Tibial artery (tissue), 4 donors: ENCODE results near the gene NOL4L.
"Not testable (repeated sequence)": the region's sequence is repeated elsewhere in the genome, so short reads cannot be mapped to it uniquely, and the experiment has no call there.

Experiments
- DNase-seq, 2 donors: peaks; one replicate each; pipeline ENCODE4 v3.0.0-alpha.2; 2019
- H3K27ac ChIP-seq, 2 donors: fragments of 200-600 bp; sonication (generic) in 1 of 2; 1 replicate in 1 of 2; 2 replicates in 1 of 2; pipeline ENCODE4 v1.5.1; 2018 to 2019; ENCODE audit warnings: mild to moderate bottlenecking in 1 of 2
- H3K27me3 ChIP-seq, 2 donors: fragments of 200-600 bp; sonication (generic) in 1 of 2; one replicate each; pipeline versions ENCODE4 v1.5.1 to v1.6.0; 2016 to 2019
- H3K36me3 ChIP-seq, 3 donors: fragments of 200-600 bp; sonication (generic) in 2 of 3; one replicate each; pipeline ENCODE4 v1.5.1; 2016 to 2019; ENCODE audit warnings: mild to moderate bottlenecking in 2 of 3
- H3K4me1 ChIP-seq, 4 donors: fragments of 200-600 bp; sonication (generic) in 2 of 4; 1 replicate in 3 of 4; 2 replicates in 1 of 4; pipeline ENCODE4 v1.5.1; 2016 to 2019
- H3K4me3 ChIP-seq, 2 donors: fragments of 200-600 bp; sonication (generic) in 1 of 2; 1 replicate in 1 of 2; 2 replicates in 1 of 2; pipeline ENCODE4 v1.5.1; 2018 to 2019; ENCODE audit warnings: mild to moderate bottlenecking in 2 of 2
- H3K9me3 ChIP-seq, 3 donors: fragments of 200-600 bp; sonication (generic) in 1 of 3; one replicate each; pipeline ENCODE4 v1.5.1; 2016 to 2019
- intact Hi-C: fragments of 100-400 bp; cut with DNase I; formaldehyde crosslinking; loops from one replicate; pipeline ENCODE4 v1.15.0; 2023; ENCODE audit warnings: low total_unique reads
- TF ChIP-seq, protein P1 (sequence below), 2 experiments: fragments of 200-600 bp in 1 of 2; fragments of 450-650 bp in 1 of 2; IDR thresholded peaks; one replicate each; pipeline ENCODE4 v1.5.1; 2017 to 2019; ENCODE audit warnings: antibody characterized with exemption in 2 of 2, mild to moderate bottlenecking in 1 of 2, moderate library complexity in 1 of 2

The NOL4L gene

DNA sequence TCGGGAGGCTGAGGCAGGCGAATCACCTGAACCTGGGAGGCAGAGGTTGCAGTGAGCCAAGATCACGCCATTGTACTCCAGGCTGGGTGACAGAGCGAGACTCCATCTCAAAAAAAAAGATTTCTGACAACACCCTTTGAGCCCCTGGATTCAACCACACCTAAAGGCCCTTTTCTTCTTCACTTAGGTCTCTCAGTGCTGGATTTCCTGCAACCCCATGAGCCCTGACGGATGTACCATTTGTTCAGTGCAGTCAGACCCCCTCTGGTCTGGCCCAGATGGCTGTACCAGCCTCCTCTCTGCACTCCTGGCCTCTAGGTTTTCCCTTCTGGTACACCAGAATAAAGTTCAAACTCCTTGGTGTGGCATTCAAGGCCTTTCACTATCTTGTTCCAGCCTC lies 9.1 kb upstream of the NOL4L start:
- H3K36me3 ChIP-seq, result no peaks in the 10 kb centered on the region
- TF ChIP-seq, protein P1, sequence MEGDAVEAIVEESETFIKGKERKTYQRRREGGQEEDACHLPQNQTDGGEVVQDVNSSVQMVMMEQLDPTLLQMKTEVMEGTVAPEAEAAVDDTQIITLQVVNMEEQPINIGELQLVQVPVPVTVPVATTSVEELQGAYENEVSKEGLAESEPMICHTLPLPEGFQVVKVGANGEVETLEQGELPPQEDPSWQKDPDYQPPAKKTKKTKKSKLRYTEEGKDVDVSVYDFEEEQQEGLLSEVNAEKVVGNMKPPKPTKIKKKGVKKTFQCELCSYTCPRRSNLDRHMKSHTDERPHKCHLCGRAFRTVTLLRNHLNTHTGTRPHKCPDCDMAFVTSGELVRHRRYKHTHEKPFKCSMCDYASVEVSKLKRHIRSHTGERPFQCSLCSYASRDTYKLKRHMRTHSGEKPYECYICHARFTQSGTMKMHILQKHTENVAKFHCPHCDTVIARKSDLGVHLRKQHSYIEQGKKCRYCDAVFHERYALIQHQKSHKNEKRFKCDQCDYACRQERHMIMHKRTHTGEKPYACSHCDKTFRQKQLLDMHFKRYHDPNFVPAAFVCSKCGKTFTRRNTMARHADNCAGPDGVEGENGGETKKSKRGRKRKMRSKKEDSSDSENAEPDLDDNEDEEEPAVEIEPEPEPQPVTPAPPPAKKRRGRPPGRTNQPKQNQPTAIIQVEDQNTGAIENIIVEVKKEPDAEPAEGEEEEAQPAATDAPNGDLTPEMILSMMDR (IDR thresholded peaks at IDR 0.05), result no peak
- no peak overlapping the region for H3K4me3 ChIP-seq
- DNase-seq, result no peak
- H3K27ac ChIP-seq, result no peak overlapping the region
- no peaks in the 10 kb centered on the region for H3K4me1 ChIP-seq
- H3K9me3 ChIP-seq, result no peaks in the 10 kb centered on the region
- intact Hi-C loops, result no loop called here
- peaks cover 0 to 2% of the 10 kb centered on the region in 2 donors for H3K27me3 ChIP-seq

DNA sequence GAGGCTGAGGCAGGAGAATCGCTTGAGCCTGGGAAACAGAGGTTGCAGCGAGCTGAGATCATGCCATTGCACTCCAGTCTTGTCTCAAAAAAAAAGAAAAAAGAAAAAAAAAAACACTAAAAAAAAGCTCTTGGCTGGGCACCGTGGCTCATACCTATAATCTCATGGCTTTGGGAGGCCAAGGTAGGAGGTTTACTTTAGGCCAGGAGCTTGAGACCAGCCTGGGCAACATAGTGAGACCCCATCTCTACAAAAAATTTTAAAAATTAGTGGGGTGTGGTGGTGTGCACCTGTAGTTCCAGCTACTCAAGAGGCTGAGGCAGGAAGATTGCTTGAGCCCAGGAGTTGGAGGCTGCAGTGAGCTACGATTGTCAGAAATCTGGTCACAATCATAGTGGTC lies 7.5 kb upstream of the NOL4L start:
- intact Hi-C loops, H3K4me1 ChIP-seq, H3K4me3 ChIP-seq, DNase-seq, H3K27ac ChIP-seq, H3K36me3 ChIP-seq, H3K9me3 ChIP-seq: not testable (repeated sequence)
- H3K27me3 ChIP-seq, result peaks cover 0 to 11% of the 10 kb centered on the region in 2 donors

DNA sequence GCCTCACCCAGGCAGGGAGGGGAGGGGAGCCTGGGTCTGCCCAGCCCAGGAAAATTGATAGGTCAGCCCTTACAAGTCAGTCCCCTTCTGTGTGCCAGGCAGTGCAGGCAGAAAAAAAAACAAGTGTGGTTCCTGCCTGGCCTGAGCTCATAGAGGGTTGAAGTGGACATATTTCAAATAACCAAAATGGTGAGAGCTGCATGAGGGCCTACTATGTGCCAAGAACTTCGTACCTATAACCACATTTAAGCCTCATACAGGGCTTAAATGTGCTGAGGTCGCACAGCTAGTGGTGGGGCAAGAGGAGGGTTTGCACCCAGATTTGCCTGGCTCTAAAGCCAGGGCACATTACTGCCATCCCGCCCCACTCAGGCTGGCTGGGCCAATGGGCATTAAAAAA lies 6.9 kb upstream of the NOL4L start:
- Histone ChIP-seq H3K9me3 (no peaks in the 10 kb centered on the region), H3K4me1 (no peaks in the 10 kb centered on the region), H3K4me3 (no peak overlapping the region), H3K36me3 (no peaks in the 10 kb centered on the region), H3K27me3 (peaks cover 0 to 16% of the 10 kb centered on the region in 2 donors), H3K27ac (no peak overlapping the region)
- TF ChIP-seq, protein P1 (IDR thresholded peaks at IDR 0.05), result no peak
- no peak for DNase-seq
- intact Hi-C loops, result no loop called here

DNA sequence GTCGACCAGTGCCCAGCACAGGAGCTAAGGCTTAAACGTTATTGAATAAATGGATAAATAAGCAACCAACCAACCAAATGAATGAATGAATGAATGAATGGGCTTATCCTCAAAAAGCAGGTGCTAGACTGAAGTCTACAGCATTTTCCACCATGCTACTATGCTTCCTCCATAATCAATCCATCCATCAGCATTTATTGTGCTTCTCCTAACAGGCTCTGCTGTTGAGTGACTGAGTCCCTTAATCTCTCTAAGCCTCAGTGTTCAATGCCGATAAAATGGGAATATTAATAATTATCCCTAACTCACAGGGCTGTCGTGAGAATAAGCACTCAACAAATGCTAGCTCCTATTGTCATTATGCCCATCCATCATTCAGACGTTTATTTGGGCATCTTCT lies 4.6 kb upstream of the NOL4L start:
- intact Hi-C loops, result no loop called here
- Histone ChIP-seq H3K4me1 (peaks cover 0 to 8% (median 5%) of the 10 kb centered on the region in 4 donors), H3K36me3 (no peaks in the 10 kb centered on the region), H3K27me3 (peaks cover 0 to 34% of the 10 kb centered on the region in 2 donors), H3K9me3 (no peaks in the 10 kb centered on the region), H3K4me3 (no peak overlapping the region), H3K27ac (no peak overlapping the region)
- TF ChIP-seq, protein P1 (IDR thresholded peaks at IDR 0.05), result no peak
- DNase-seq, result no peak

DNA sequence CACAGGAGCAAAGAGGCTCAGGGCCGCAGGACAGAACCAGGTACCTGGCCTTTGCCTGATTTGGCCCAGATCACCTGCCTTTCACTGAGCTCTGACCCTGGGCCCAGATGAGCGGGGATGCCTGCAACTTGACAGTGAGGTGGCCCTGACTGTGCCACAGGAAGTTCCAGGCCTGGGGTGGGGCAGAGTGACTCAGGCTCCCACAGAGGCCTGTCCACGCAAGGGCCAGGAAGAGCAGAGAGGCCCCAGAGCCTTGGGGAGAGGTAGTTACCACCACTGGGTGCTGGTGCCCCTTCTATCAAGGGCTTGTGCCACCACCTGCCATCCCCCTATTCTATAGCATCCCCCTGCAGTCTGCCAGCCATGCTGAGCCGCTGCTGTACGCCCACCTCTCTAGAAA lies 4.1 kb upstream of the NOL4L start:
- H3K36me3 ChIP-seq, result no peaks in the 10 kb centered on the region
- intact Hi-C loops, result no loop called here
- DNase-seq, result no peak
- H3K9me3 ChIP-seq, result no peaks in the 10 kb centered on the region
- H3K4me3 ChIP-seq, result no peak overlapping the region
- peaks cover 0 to 11% (median 8%) of the 10 kb centered on the region in 4 donors for H3K4me1 ChIP-seq
- H3K27me3 ChIP-seq, result peaks cover 0 to 38% of the 10 kb centered on the region in 2 donors
- H3K27ac ChIP-seq, result no peak overlapping the region
- TF ChIP-seq, protein P1 (IDR thresholded peaks at IDR 0.05), result no peak

DNA sequence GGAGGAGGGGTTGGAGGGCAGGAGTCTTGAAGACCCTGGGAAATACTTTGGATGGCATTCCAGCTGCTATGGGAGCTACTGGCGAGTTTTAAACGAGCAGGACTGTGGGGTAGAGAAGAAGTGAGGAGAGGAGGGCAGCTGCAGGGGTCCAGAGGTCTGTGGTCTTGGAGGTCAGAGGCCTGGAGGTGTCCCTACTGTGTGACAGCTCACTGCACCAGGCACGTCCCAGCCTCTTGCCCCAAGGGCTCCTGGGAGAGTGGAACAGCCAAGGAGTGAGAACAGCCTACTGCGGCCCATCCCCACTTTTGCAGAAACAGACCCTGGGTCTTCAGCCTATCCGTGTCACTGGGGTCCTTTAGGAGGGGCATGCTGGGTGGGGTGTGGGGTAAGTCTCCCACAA lies 2.9 kb upstream of the NOL4L start:
- peaks cover 0 to 50% of the 10 kb centered on the region in 2 donors for H3K27me3 ChIP-seq
- TF ChIP-seq, protein P1 (IDR thresholded peaks at IDR 0.05), result no peak
- H3K4me3 ChIP-seq, result no peak overlapping the region
- H3K36me3 ChIP-seq, result no peaks in the 10 kb centered on the region
- intact Hi-C loops, result no loop called here
- H3K27ac ChIP-seq, result no peak overlapping the region
- no peak for DNase-seq
- H3K4me1 ChIP-seq, result peaks cover 0 to 24% (median 20%) of the 10 kb centered on the region in 4 donors
- H3K9me3 ChIP-seq, result no peaks in the 10 kb centered on the region
